Activated CD4-positive, CD25-positive, alpha-beta regulatory T cell treated with anti-CD3 and anti-CD28 coated beads, Interleukin-2, amount 50 U/mL, for 72 hours (primary cell): ENCODE data around the gene SH3TC1.

Experiments used
- DNase-seq: peaks from one replicate; pipeline ENCODE4 v3.0.0; 2021

SH3TC1 gene

GRCh38 chr4:8164194-8164565, 34.9 kb upstream of the SH3TC1 start:
- DNase-seq, result no peak

GRCh38 chr4:8164687-8165086, 34.4 kb upstream of the SH3TC1 start:
- no peak for DNase-seq

GRCh38 chr4:8165374-8165896, 33.7 kb upstream of the SH3TC1 start:
- DNase-seq, result no peak

- no peak for DNase-seq
Observed at GRCh38 chr4:8167291-8167690, 31.8 kb upstream of the SH3TC1 start.

- no peak for DNase-seq
Observed at GRCh38 chr4:8167815-8168214, 31.3 kb upstream of the SH3TC1 start.

- no peak for DNase-seq
Observed at GRCh38 chr4:8168232-8168631, 30.9 kb upstream of the SH3TC1 start.

- DNase-seq, result no peak
Observed at GRCh38 chr4:8168832-8169598, 30.1 kb upstream of the SH3TC1 start.

GRCh38 chr4:8169763-8170162, 29.3 kb upstream of the SH3TC1 start:
- no peak for DNase-seq

GRCh38 chr4:8170341-8170740, 28.7 kb upstream of the SH3TC1 start:
- DNase-seq, result no peak

GRCh38 chr4:8171266-8171665, 27.8 kb upstream of the SH3TC1 start:
- no peak for DNase-seq

GRCh38 chr4:8171984-8172924, 26.8 kb upstream of the SH3TC1 start:
- DNase-seq, result peak; percentile 63

GRCh38 chr4:8173492-8174242, 25.4 kb upstream of the SH3TC1 start:
- no peak for DNase-seq

- no peak for DNase-seq
Observed at GRCh38 chr4:8174970-8175369, 24.1 kb upstream of the SH3TC1 start.

- no peak for DNase-seq
Observed at GRCh38 chr4:8175686-8176085, 23.4 kb upstream of the SH3TC1 start.

GRCh38 chr4:8176547-8177399, 22.3 kb upstream of the SH3TC1 start:
- no peak for DNase-seq

GRCh38 chr4:8177552-8177951, 21.5 kb upstream of the SH3TC1 start:
- no peak for DNase-seq

GRCh38 chr4:8177956-8178355, 21.1 kb upstream of the SH3TC1 start:
- no peak for DNase-seq

- DNase-seq, result no peak
Observed at GRCh38 chr4:8179074-8179473, 20.0 kb upstream of the SH3TC1 start.

GRCh38 chr4:8179771-8180170, 19.3 kb upstream of the SH3TC1 start:
- no peak for DNase-seq

- DNase-seq, result no peak
Observed at GRCh38 chr4:8180310-8181093, 18.6 kb upstream of the SH3TC1 start.

GRCh38 chr4:8181119-8181518, 18.0 kb upstream of the SH3TC1 start:
- no peak for DNase-seq
